WTC11 (cell line): ENCODE measurements around the gene FCRL5. TPM values are rescaled to one million over a fixed set of nuclear protein-coding genes. Genes with fewer than 3 reads are reported as not detected.

Experiments
- ATAC-seq: fragments of 200-7000 bp; cut with Tn5 transposase; 2 replicates; pipeline ENCODE4 v1.10.0; 2021; ENCODE audit warnings: mild to moderate bottlenecking, moderate library complexity
- CTCF ChIA-PET: fragments of 300-600 bp; sonication (Branson Sonifier 250); formaldehyde crosslinking; loops from one replicate; lab custom pipeline; 2021; ENCODE audit warnings: antibody characterized with exemption; lab: Charles Lee
- POLR2A ChIA-PET: fragments of 350-600 bp; sonication (Branson Sonifier 250); formaldehyde crosslinking; loops from one replicate; lab custom pipeline; 2021; ENCODE audit warnings: antibody characterized with exemption; lab: Charles Lee
- DNase-seq: peaks from one replicate; pipeline ENCODE4 v3.0.0; 2021; ENCODE audit warnings: low spot score
- H3K27ac Mint-ChIP-seq: 2 replicates; pipeline ENCODE4 v1.8.0; 2021; ENCODE audit warnings: mixed read lengths
- H3K27me3 Mint-ChIP-seq: 2 replicates; pipeline ENCODE4 v1.8.0; 2021; ENCODE audit warnings: low read depth, mild to moderate bottlenecking, moderate library complexity, mixed read lengths
- H3K36me3 Mint-ChIP-seq: 2 replicates; pipeline ENCODE4 v1.8.0; 2021; ENCODE audit warnings: mixed read lengths
- H3K4me1 Mint-ChIP-seq: 2 replicates; pipeline ENCODE4 v1.8.0; 2022; ENCODE audit warnings: mixed read lengths
- H3K4me3 Mint-ChIP-seq: 2 replicates; pipeline ENCODE4 v1.8.0; 2021; ENCODE audit warnings: mild to moderate bottlenecking, moderate library complexity, mixed read lengths
- H3K9me3 Mint-ChIP-seq: 2 replicates; pipeline ENCODE4 v1.8.0; 2021; ENCODE audit warnings: mixed read lengths
- CBFB ChIP-seq: sonication (generic); formaldehyde crosslinking; IDR thresholded peaks from 2 replicates; pipeline ENCODE4 v1.8.1; 2022; ENCODE audit warnings: mild to moderate bottlenecking, low read depth, missing genetic modification reagents
- ETV6 ChIP-seq: sonication (generic); formaldehyde crosslinking; IDR thresholded peaks from 2 replicates; pipeline ENCODE4 v1.8.1; 2022; ENCODE audit warnings: mild to moderate bottlenecking, missing genetic modification reagents
- GTF2I ChIP-seq: fragments of 250-450 bp; sonication (Bioruptor Pico); conservative IDR thresholded peaks from 2 replicates; pipeline ENCODE4 v1.4.0; 2021; ENCODE audit warnings: mild to moderate bottlenecking
- JAZF1 ChIP-seq: fragments of 250-450 bp; sonication (Bioruptor Pico); IDR thresholded peaks from 2 replicates; pipeline ENCODE4 v1.9.0; 2021; ENCODE audit warnings: moderate library complexity, mild to moderate bottlenecking, inconsistent platforms
- JUN ChIP-seq: sonication (generic); formaldehyde crosslinking; IDR thresholded peaks from 2 replicates; pipeline ENCODE4 v1.8.0; 2023; ENCODE audit warnings: mild to moderate bottlenecking, missing genetic modification reagents
- NFATC4 ChIP-seq: fragments of 250-450 bp; sonication (Bioruptor Pico); IDR thresholded peaks from 2 replicates; pipeline ENCODE4 v1.9.0; 2021; ENCODE audit warnings: mild to moderate bottlenecking
- NFYB ChIP-seq: sonication (generic); formaldehyde crosslinking; conservative IDR thresholded peaks from 2 replicates; pipeline ENCODE4 v1.8.0; 2022; ENCODE audit warnings: low read depth, missing genetic modification reagents
- SMAD4 ChIP-seq: sonication (generic); formaldehyde crosslinking; IDR thresholded peaks from 2 replicates; pipeline ENCODE4 v1.8.0; 2022; ENCODE audit warnings: mild to moderate bottlenecking, missing genetic modification reagents
- TP53 ChIP-seq: sonication (generic); formaldehyde crosslinking; IDR thresholded peaks from 2 replicates; pipeline ENCODE4 v1.8.1; 2023; ENCODE audit warnings: mild to moderate bottlenecking, missing genetic modification reagents
- ZNF416 ChIP-seq: fragments of 250-450 bp; sonication (Bioruptor Pico); IDR thresholded peaks from 2 replicates; pipeline ENCODE4 v1.9.0; 2021; ENCODE audit warnings: mild to moderate bottlenecking, inconsistent platforms
- ZNF423 ChIP-seq: fragments of 250-450 bp; sonication (Bioruptor Pico); IDR thresholded peaks from 2 replicates; pipeline ENCODE4 v2.1.2; 2022; ENCODE audit warnings: mild to moderate bottlenecking, moderate library complexity
- total RNA-seq: library from RNA; stranded (reverse); gene quantifications from 3 replicates; pipeline ENCODE4 v1.2.3, GENCODE V29; 2021
- TF ChIP-seq, protein P1 (sequence below): sonication (generic); formaldehyde crosslinking; IDR thresholded peaks from 2 replicates; pipeline ENCODE4 v1.8.0; 2022; ENCODE audit warnings: mild to moderate bottlenecking, missing genetic modification reagents
- TF ChIP-seq, protein P2 (sequence below): fragments of 200-600 bp; IDR thresholded peaks from 2 replicates; pipeline ENCODE4 v1.8.0; 2022; ENCODE audit warnings: antibody characterized with exemption
- TF ChIP-seq, protein P3 (sequence below): sonication (generic); formaldehyde crosslinking; IDR thresholded peaks from 2 replicates; pipeline ENCODE4 v1.8.0; 2022; ENCODE audit warnings: missing genetic modification reagents
- TF ChIP-seq, protein P4 (sequence below): fragments of 250-450 bp; sonication (Bioruptor Pico); IDR thresholded peaks from 2 replicates; pipeline ENCODE4 v1.9.0; 2021; ENCODE audit warnings: moderate library complexity, mild to moderate bottlenecking, inconsistent platforms, borderline replicate concordance
- TF ChIP-seq, protein P5 (sequence below): sonication (generic); formaldehyde crosslinking; IDR thresholded peaks from 2 replicates; pipeline ENCODE4 v1.8.1; 2023; ENCODE audit warnings: mild to moderate bottlenecking, missing genetic modification reagents, moderate library complexity
- TF ChIP-seq, protein P6 (sequence below): sonication (generic); formaldehyde crosslinking; IDR thresholded peaks from 2 replicates; pipeline ENCODE4 v1.8.0; 2022; ENCODE audit warnings: mild to moderate bottlenecking, missing genetic modification reagents

FCRL5 gene
- total RNA-seq, 1 experiment from 2014 or later, result 0.70 TPM

DNA sequence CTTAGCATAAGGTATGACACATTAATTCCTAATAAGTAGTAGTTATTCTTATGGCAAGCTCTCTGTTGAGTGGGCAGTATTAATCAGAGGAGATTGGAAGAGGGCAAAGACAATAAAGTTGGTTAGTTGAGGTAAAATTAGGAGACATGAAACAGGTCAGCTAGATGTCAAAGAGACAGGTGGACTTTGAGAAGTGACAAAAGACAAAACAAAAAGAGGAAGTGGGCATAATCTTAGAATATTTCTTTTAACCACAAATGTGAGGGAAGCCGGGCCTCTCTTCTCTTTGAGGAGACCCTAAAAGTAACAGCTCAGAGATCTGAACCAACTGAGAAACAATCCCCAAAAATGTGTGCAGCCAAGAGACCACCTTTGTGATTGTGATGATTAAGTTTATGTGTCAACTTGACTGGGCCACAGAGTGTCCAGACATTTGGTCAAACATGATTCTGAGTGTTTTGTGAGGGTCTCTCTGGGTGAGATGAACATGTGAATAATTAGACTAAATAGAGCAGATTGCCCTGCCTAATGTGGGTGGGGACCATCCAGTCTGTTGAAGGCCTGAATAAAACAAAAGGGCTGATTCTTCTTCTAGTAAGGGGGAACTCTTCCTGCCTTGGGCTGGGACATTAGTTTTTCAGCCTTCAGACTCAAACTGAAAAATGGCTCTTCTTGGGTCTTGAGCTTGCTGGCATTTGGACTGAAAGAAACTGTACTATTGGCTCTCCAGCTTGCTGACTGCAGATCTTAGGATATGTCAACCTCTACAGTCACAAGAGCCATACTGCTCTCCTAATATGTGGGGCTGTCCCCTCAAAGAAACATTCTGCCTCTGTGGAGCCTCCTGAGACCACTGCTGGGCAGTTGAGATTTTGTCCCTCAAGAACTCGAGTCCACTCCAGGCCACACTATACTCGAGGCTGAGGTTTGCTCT lies 40.0 kb downstream of the FCRL5 start:
- Mint-ChIP-seq H3K27me3 (no peaks in the 10 kb centered on the region; the same call in 1 of the 2 replicates), H3K27ac (no peak overlapping the region), H3K4me1 (peaks cover 9% of the 10 kb centered on the region), H3K4me3 (no peak overlapping the region), H3K9me3 (no peaks in the 10 kb centered on the region; the same call in 1 of the 2 replicates), H3K36me3 (no peaks in the 10 kb centered on the region)
- POLR2A ChIA-PET, result no interaction called here
- TF ChIP-seq, protein P1, sequence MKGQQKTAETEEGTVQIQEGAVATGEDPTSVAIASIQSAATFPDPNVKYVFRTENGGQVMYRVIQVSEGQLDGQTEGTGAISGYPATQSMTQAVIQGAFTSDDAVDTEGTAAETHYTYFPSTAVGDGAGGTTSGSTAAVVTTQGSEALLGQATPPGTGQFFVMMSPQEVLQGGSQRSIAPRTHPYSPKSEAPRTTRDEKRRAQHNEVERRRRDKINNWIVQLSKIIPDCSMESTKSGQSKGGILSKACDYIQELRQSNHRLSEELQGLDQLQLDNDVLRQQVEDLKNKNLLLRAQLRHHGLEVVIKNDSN (CRISPR knock-in tag), result no peak
- no peak for TF ChIP-seq JUN (CRISPR knock-in tag)
- CTCF ChIA-PET, result interaction anchor here (1.9 kb wide), 1 partner anchor 68 kb away, joined by 6 read pairs; no protein-coding TSS in a partner anchor
- DNase-seq (no peak), ATAC-seq (no peak)

DNA sequence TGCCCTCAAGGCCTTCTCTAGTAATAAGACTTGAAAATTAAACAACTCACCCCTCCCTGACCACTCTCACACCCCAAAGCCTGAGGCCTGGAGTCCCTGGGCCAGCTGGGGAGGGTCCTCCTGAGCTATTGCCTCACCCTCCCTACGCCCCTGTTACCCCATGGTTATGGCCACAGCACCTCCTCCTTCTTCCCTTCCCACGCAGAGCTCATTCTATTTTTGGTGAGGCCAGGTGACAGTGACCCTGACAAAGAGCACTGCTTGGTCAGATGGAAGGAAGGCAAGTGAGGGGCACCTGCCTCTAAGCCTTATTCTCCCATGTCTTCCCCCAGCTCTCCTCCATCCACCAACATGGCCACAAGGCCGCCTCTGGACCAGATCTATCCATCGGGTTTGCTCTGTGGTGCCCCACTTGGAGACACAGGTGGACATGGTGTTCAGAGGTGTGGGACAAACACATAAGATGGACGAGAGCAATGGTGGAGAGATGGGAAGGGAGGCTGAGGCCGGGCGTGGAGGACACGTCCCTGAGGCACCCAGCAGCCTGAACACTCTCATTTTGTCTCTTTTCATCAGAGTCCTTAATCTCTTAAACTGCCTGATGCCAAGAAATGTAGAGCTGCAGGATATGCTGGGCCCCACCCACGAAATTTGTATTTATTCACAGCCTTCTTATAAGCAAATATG lies 42.6 kb downstream of the FCRL5 start:
- Mint-ChIP-seq H3K27me3 (no peaks in the 10 kb centered on the region), H3K4me3 (no peak overlapping the region), H3K36me3 (no peaks in the 10 kb centered on the region), H3K9me3 (no peaks in the 10 kb centered on the region; the same call in 1 of the 2 replicates), H3K27ac (no peak overlapping the region), H3K4me1 (peaks cover 18% of the 10 kb centered on the region)
- no peak for TF ChIP-seq NFATC4 (CRISPR knock-in tag)
- no peak for TF ChIP-seq NFYB
- TF ChIP-seq, protein P2, sequence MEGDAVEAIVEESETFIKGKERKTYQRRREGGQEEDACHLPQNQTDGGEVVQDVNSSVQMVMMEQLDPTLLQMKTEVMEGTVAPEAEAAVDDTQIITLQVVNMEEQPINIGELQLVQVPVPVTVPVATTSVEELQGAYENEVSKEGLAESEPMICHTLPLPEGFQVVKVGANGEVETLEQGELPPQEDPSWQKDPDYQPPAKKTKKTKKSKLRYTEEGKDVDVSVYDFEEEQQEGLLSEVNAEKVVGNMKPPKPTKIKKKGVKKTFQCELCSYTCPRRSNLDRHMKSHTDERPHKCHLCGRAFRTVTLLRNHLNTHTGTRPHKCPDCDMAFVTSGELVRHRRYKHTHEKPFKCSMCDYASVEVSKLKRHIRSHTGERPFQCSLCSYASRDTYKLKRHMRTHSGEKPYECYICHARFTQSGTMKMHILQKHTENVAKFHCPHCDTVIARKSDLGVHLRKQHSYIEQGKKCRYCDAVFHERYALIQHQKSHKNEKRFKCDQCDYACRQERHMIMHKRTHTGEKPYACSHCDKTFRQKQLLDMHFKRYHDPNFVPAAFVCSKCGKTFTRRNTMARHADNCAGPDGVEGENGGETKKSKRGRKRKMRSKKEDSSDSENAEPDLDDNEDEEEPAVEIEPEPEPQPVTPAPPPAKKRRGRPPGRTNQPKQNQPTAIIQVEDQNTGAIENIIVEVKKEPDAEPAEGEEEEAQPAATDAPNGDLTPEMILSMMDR, result no peak
- TF ChIP-seq CBFB (CRISPR knock-in tag), result no peak
- TF ChIP-seq, protein P1 (CRISPR knock-in tag), result no peak
- TF ChIP-seq, protein P3, sequence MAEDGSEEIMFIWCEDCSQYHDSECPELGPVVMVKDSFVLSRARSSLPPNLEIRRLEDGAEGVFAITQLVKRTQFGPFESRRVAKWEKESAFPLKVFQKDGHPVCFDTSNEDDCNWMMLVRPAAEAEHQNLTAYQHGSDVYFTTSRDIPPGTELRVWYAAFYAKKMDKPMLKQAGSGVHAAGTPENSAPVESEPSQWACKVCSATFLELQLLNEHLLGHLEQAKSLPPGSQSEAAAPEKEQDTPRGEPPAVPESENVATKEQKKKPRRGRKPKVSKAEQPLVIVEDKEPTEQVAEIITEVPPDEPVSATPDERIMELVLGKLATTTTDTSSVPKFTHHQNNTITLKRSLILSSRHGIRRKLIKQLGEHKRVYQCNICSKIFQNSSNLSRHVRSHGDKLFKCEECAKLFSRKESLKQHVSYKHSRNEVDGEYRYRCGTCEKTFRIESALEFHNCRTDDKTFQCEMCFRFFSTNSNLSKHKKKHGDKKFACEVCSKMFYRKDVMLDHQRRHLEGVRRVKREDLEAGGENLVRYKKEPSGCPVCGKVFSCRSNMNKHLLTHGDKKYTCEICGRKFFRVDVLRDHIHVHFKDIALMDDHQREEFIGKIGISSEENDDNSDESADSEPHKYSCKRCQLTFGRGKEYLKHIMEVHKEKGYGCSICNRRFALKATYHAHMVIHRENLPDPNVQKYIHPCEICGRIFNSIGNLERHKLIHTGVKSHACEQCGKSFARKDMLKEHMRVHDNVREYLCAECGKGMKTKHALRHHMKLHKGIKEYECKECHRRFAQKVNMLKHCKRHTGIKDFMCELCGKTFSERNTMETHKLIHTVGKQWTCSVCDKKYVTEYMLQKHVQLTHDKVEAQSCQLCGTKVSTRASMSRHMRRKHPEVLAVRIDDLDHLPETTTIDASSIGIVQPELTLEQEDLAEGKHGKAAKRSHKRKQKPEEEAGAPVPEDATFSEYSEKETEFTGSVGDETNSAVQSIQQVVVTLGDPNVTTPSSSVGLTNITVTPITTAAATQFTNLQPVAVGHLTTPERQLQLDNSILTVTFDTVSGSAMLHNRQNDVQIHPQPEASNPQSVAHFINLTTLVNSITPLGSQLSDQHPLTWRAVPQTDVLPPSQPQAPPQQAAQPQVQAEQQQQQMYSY (CRISPR knock-in tag), result no peak
- TF ChIP-seq JAZF1 (CRISPR knock-in tag), result no peak
- ChIA-PET POLR2A (no interaction called here), CTCF (interaction anchor here (0.9 kb wide), 1 partner anchor 71 kb away, joined by 3 read pairs; no protein-coding TSS in a partner anchor)
- ATAC-seq, result no peak
- no peak for DNase-seq

DNA sequence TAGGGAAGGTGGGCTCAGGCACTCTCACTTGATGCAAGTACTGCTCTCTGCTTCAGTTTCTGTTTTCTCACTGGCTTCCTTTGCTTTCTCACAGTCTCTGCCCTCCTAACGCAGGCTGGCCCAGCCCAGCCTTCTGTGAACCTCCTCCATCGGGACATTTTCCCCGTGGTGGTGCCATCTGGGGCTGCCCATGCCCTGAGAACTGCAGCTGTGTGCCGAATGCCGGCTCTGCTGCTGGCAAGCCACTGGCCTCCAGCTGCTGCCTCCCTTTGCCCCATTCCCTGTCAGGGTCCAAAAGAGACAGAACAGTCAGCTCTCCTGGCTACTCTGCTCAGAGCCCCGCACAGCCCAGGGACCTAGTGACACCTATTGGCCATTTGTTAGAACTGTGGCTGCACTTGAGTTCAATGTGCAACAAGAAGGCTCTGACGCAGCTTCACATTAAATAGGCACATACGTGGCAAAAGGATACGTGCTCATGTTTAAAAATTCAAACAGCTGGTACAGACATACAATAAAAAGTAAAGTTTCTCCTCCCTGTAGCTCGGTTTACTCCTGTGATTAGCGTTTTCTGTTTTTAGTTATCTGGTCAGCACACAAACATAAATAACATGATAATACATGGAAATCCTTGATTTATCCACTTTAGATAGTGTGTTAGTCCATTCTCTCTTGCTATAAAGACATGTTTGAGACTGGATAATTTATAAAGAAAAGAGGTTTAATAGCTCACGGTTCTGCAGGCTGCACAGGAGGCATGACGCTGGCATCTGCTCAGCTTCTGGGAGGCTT lies 46.6 kb downstream of the FCRL5 start:
- Mint-ChIP-seq H3K36me3 (no peaks in the 10 kb centered on the region), H3K4me1 (peaks cover 10% of the 10 kb centered on the region), H3K9me3 (peaks cover 5% of the 10 kb centered on the region), H3K27me3 (no peaks in the 10 kb centered on the region), H3K4me3 (no peak overlapping the region), H3K27ac (no peak overlapping the region)
- POLR2A ChIA-PET, result no interaction called here
- CTCF ChIA-PET, result interaction anchor here (0.6 to 1.9 kb wide), 43 partner anchors 10 to 613 kb away, joined by 3 to 21 read pairs (median 4); no protein-coding TSS in a partner anchor
- DNase-seq (peak; percentile 72), ATAC-seq (peak; percentile 99)
- no peak for TF ChIP-seq TP53 (CRISPR knock-in tag)
- TF ChIP-seq, protein P4, sequence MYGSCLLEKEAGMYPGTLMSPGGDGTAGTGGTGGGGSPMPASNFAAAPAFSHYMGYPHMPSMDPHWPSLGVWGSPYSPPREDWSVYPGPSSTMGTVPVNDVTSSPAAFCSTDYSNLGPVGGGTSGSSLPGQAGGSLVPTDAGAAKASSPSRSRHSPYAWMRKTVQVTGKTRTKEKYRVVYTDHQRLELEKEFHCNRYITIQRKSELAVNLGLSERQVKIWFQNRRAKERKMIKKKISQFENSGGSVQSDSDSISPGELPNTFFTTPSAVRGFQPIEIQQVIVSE (CRISPR knock-in tag), result no peak
- TF ChIP-seq GTF2I (CRISPR knock-in tag), result 0 out of 2 replicates have a peak, but pooled peaks have one; percentile 44
- no peak for TF ChIP-seq ETV6 (CRISPR knock-in tag)
- TF ChIP-seq, protein P5, sequence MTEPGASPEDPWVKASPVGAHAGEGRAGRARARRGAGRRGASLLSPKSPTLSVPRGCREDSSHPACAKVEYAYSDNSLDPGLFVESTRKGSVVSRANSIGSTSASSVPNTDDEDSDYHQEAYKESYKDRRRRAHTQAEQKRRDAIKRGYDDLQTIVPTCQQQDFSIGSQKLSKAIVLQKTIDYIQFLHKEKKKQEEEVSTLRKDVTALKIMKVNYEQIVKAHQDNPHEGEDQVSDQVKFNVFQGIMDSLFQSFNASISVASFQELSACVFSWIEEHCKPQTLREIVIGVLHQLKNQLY (CRISPR knock-in tag), result no peak
- no peak for TF ChIP-seq ZNF423 (CRISPR knock-in tag)
- TF ChIP-seq, protein P6, sequence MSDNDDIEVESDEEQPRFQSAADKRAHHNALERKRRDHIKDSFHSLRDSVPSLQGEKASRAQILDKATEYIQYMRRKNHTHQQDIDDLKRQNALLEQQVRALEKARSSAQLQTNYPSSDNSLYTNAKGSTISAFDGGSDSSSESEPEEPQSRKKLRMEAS, result no peak
- no peak for TF ChIP-seq ZNF416
- no peak for TF ChIP-seq SMAD4 (CRISPR knock-in tag)
- TF ChIP-seq NFATC4 (CRISPR knock-in tag), result no peak
